Common myeloid progenitor, CD34-positive (primary cell): ENCODE results near the gene GRK2.

ENCODE experiments used
- CTCF ChIA-PET: fragments of 350-600 bp; sonication (Branson Sonifier 250); formaldehyde crosslinking; loops from one replicate; lab custom pipeline; 2021; ENCODE audit warnings: antibody characterized with exemption; lab: Charles Lee
- POLR2A ChIA-PET: fragments of 350-600 bp; sonication (Branson Sonifier 250); formaldehyde crosslinking; loops from one replicate; lab custom pipeline; 2021; ENCODE audit warnings: antibody characterized with exemption; lab: Charles Lee
- DNase-seq, 3 donors: peaks; one replicate each; pipeline versions ENCODE4 v3.0.0 to v3.0.0-alpha.2; 2013
- H3K27ac ChIP-seq, 2 experiments: 1 replicate in 1 of 2; 2 replicates in 1 of 2; pipeline ENCODE4 v1.7.0; 2013; ENCODE audit warnings: inconsistent platforms in 2 of 2, low read length in 2 of 2, mild to moderate bottlenecking in 2 of 2, low read depth in 1 of 2, moderate library complexity in 1 of 2; ENCODE audit not compliant: severe bottlenecking in 2 of 2, insufficient read depth in 1 of 2, poor library complexity in 1 of 2
- H3K27me3 ChIP-seq, 5 experiments: replicated peaks in 2 of 5; 1 replicate in 3 of 5; 2 replicates in 2 of 5; pipeline versions ENCODE4 v1.6.1 to v1.7.0; 2013; ENCODE audit warnings: low read length in 4 of 5, mild to moderate bottlenecking in 2 of 5, moderate library complexity in 2 of 5, inconsistent platforms in 1 of 5; ENCODE audit not compliant: insufficient read depth in 5 of 5, control insufficient read depth in 4 of 5
- H3K36me3 ChIP-seq, 4 experiments: 1 replicate in 2 of 4; 2 replicates in 2 of 4; pipeline versions ENCODE4 v1.6.1 to v1.7.0; 2013; ENCODE audit warnings: low read length in 3 of 4, control low read depth in 1 of 4, mild to moderate bottlenecking in 1 of 4; ENCODE audit not compliant: control insufficient read depth in 4 of 4, insufficient read depth in 4 of 4
- H3K4me1 ChIP-seq, 4 experiments: 1 replicate in 3 of 4; 2 replicates in 1 of 4; pipeline versions ENCODE4 v1.6.1 to v1.7.1; 2013; ENCODE audit warnings: low read length in 3 of 4, mild to moderate bottlenecking in 3 of 4, control low read depth in 1 of 4, inconsistent platforms in 1 of 4, moderate library complexity in 1 of 4; ENCODE audit not compliant: control insufficient read depth in 4 of 4, insufficient read depth in 4 of 4; ENCODE audit errors: control extremely low read depth in 1 of 4
- H3K4me3 ChIP-seq, 7 experiments: 1 replicate in 4 of 7; 2 replicates in 3 of 7; pipeline versions ENCODE4 v1.5.1 to v1.7.0; 2013; ENCODE audit warnings: mild to moderate bottlenecking in 7 of 7, low read length in 6 of 7, moderate library complexity in 6 of 7, inconsistent platforms in 2 of 7, low read depth in 2 of 7, control low read depth in 1 of 7; ENCODE audit not compliant: insufficient read depth in 4 of 7, control insufficient read depth in 1 of 7; ENCODE audit errors: extremely low read depth in 1 of 7
- H3K9me3 ChIP-seq, 5 experiments: 1 replicate in 4 of 5; 2 replicates in 1 of 5; pipeline versions ENCODE4 v1.6.1 to v1.7.1; 2013; ENCODE audit warnings: low read length in 4 of 5, mild to moderate bottlenecking in 2 of 5, inconsistent platforms in 1 of 5, low read depth in 1 of 5, moderate library complexity in 1 of 5; ENCODE audit not compliant: control insufficient read depth in 4 of 5, insufficient read depth in 2 of 5; ENCODE audit errors: control extremely low read depth in 1 of 5
- WGBS: methylation state at CpG from one replicate; pipeline ENCODE4 v1.1.5; 2013; ENCODE audit not compliant: insufficient coverage; 5-methylcytosine and 5-hydroxymethylcytosine counted together

The GRK2 gene

GRCh38 chr11:67285541-67286498 lies 19.5 kb downstream of the GRK2 start:
- peaks cover 2 to 76% (median 54%) of the 10 kb centered on the region in 4 experiments for H3K36me3 ChIP-seq
- 52% methylated on average over 26 of the region's 39 CpGs for WGBS
- peak overlapping the region; percentile 90 to 97 for H3K27ac ChIP-seq
- H3K4me1 ChIP-seq: peaks cover 0 to 93% (median 91%) of the 10 kb centered on the region in 4 experiments
- H3K9me3 ChIP-seq: no peaks in the 10 kb centered on the region
- H3K27me3 ChIP-seq: no peaks in the 10 kb centered on the region
- DNase-seq: peak in 2 of 3 donors; percentile 64 to 76
- ChIA-PET POLR2A (interaction anchor here (4.6 to 7.7 kb wide), 2 partner anchors 8 to 16 kb away, joined by 147 to 211 read pairs; partner anchors contain the start of gene GRK2), CTCF (interaction anchor here (1.0 to 6.5 kb wide), 7 partner anchors 8 to 22 kb away, joined by 3 to 70 read pairs (median 5); partner anchors contain the start of gene GRK2)
- peak overlapping the region in 2 of 7 experiments; percentile 7 to 48 for H3K4me3 ChIP-seq

- Histone ChIP-seq H3K4me3 (peak overlapping the region in 2 of 7 experiments; percentile 25 to 38), H3K9me3 (no peaks in the 10 kb centered on the region), H3K4me1 (peaks cover 0 to 90% (median 86%) of the 10 kb centered on the region in 4 experiments), H3K27ac (peak overlapping the region; percentile 90 to 97), H3K27me3 (no peaks in the 10 kb centered on the region), H3K36me3 (peaks cover 2 to 74% (median 49%) of the 10 kb centered on the region in 4 experiments)
- WGBS: 10% methylated on average over 4 of the region's 8 CpGs
- peak in 1 of 3 donors; percentile 46 for DNase-seq
- ChIA-PET CTCF (interaction anchor here (1.3 to 5.8 kb wide), 6 partner anchors 9 to 32 kb away, joined by 3 to 70 read pairs (median 28); partner anchors contain the start of gene GRK2), POLR2A (interaction anchor here (3.6 to 7.7 kb wide), 3 partner anchors 9 to 31 kb away, joined by 22 to 211 read pairs (median 147); partner anchors contain the start of gene GRK2)
These were observed 20.5 kb downstream of the GRK2 start for GRCh38 chr11:67286621-67287333.

- Histone ChIP-seq H3K9me3 (no peaks in the 10 kb centered on the region), H3K4me3 (peak overlapping the region in 4 of 7 experiments; percentile 56 to 81 (median 76)), H3K4me1 (peaks cover 0 to 88% (median 79%) of the 10 kb centered on the region in 4 experiments), H3K36me3 (peaks cover 0 to 74% (median 48%) of the 10 kb centered on the region in 4 experiments), H3K27me3 (no peaks in the 10 kb centered on the region), H3K27ac (peak overlapping the region; percentile 90 to 97)
- POLR2A ChIA-PET: interaction anchor here (0.7 to 7.7 kb wide), 11 partner anchors 10 to 393 kb away, joined by 3 to 211 read pairs (median 11); partner anchors contain the start of genes GRK2, POLD4 and SSH3
- DNase-seq: peak in 2 of 3 donors; percentile 57 to 59
- WGBS: 37% methylated on average over 11 of the region's 14 CpGs
- CTCF ChIA-PET: interaction anchor here (0.7 to 5.8 kb wide), 11 partner anchors 10 to 64 kb away, joined by 3 to 70 read pairs (median 4); partner anchors contain the start of gene GRK2
These were observed 21.3 kb downstream of the GRK2 start for GRCh38 chr11:67287355-67288197.

GRCh38 chr11:67288198-67288451 lies 21.9 kb downstream of the GRK2 start:
- no peaks in the 10 kb centered on the region for H3K27me3 ChIP-seq
- POLR2A ChIA-PET: interaction anchor here (0.7 to 7.7 kb wide), 11 partner anchors 10 to 393 kb away, joined by 3 to 211 read pairs (median 11); partner anchors contain the start of genes GRK2, POLD4 and SSH3
- DNase-seq: no peak
- CTCF ChIA-PET: interaction anchor here (0.7 to 5.8 kb wide), 10 partner anchors 10 to 63 kb away, joined by 3 to 70 read pairs (median 6); partner anchors contain the start of gene GRK2
- peak overlapping the region; percentile 90 to 97 for H3K27ac ChIP-seq
- H3K4me3 ChIP-seq: peak overlapping the region in 4 of 7 experiments; percentile 56 to 81 (median 76)
- peaks cover 5 to 74% (median 45%) of the 10 kb centered on the region in 4 experiments for H3K36me3 ChIP-seq
- H3K4me1 ChIP-seq: peaks cover 0 to 83% (median 73%) of the 10 kb centered on the region in 4 experiments
- H3K9me3 ChIP-seq: no peaks in the 10 kb centered on the region
- 19% methylated on average over 4 of the region's 4 CpGs for WGBS

GRCh38 chr11:67288452-67289225 lies 22.4 kb downstream of the GRK2 start:
- peak; percentile 95 to 97 (median 97) for DNase-seq
- Histone ChIP-seq H3K9me3 (no peaks in the 10 kb centered on the region), H3K27me3 (no peaks in the 10 kb centered on the region), H3K4me3 (peak overlapping the region; percentile 48 to 81 (median 64)), H3K4me1 (peaks cover 0 to 78% (median 68%) of the 10 kb centered on the region in 4 experiments), H3K36me3 (peaks cover 7 to 73% (median 43%) of the 10 kb centered on the region in 4 experiments), H3K27ac (peak overlapping the region; percentile 90 to 97)
- POLR2A ChIA-PET: interaction anchor here (0.6 to 7.7 kb wide), 15 partner anchors 11 to 392 kb away, joined by 3 to 211 read pairs (median 8); partner anchors contain the start of genes GRK2, POLD4 and SSH3
- 0% methylated on average over 79 of the region's 87 CpGs for WGBS
- CTCF ChIA-PET: interaction anchor here (0.7 to 5.8 kb wide), 13 partner anchors 10 to 190 kb away, joined by 3 to 70 read pairs (median 4); partner anchors contain the start of gene GRK2
